AG04450 (cell line): ENCODE results near the gene SINHCAF. TPM values are rescaled to one million over a fixed set of nuclear protein-coding genes. Genes with fewer than 3 reads are reported as not detected.
"Not testable (repeated sequence)": the region's sequence is repeated elsewhere in the genome, so short reads cannot be mapped to it uniquely, and the experiment has no call there.

ENCODE experiments used
- CTCF ChIA-PET: fragments of 300-600, 350-600 bp; formaldehyde crosslinking; extraction: SDS; loops from one replicate; lab custom pipeline; 2022; ENCODE audit warnings: antibody characterized with exemption, inconsistent platforms; lab: Charles Lee
- POLR2A ChIA-PET: fragments of 350-600 bp; formaldehyde crosslinking; extraction: SDS; loops from one replicate; lab custom pipeline; 2021; ENCODE audit warnings: antibody characterized with exemption, inconsistent platforms; lab: Yijun Ruan, JAX
- DNase-seq: peaks from one replicate; pipeline ENCODE4 v3.0.0-alpha.2; 2011; ENCODE audit warnings: low read depth, low spot score
- H3K27ac ChIP-seq: one replicate; pipeline ENCODE4 v1.5.1; 2012; ENCODE audit warnings: low read depth, low read length, control low read depth
- H3K27me3 ChIP-seq: one replicate; pipeline ENCODE4 v1.6.0; 2012; ENCODE audit warnings: low read length; ENCODE audit not compliant: control insufficient read depth, insufficient read depth
- H3K4me3 ChIP-seq: 2 replicates; pipeline ENCODE4 v1.5.1; 2011; ENCODE audit warnings: mild to moderate bottlenecking, low read depth, low read length, control low read depth
- H3K9me3 ChIP-seq: 2 replicates; pipeline ENCODE4 v1.5.1; 2012; ENCODE audit warnings: low read length; ENCODE audit not compliant: control insufficient read depth, insufficient read depth
- polyA plus RNA-seq: library from polyadenylated mRNA; depleted of rRNA; stranded (reverse); fragments of >200 nt; gene quantifications from 2 replicates; pipeline ENCODE4 v1.2.3, GENCODE V29; 2011
- TF ChIP-seq, protein P1 (sequence below): IDR thresholded peaks from 2 replicates; pipeline ENCODE4 v1.5.1; 2011; ENCODE audit warnings: low read depth, low read length, control low read depth, inconsistent platforms

Gene SINHCAF
- polyA plus RNA-seq, 1 experiment, result 31.6 TPM

DNA sequence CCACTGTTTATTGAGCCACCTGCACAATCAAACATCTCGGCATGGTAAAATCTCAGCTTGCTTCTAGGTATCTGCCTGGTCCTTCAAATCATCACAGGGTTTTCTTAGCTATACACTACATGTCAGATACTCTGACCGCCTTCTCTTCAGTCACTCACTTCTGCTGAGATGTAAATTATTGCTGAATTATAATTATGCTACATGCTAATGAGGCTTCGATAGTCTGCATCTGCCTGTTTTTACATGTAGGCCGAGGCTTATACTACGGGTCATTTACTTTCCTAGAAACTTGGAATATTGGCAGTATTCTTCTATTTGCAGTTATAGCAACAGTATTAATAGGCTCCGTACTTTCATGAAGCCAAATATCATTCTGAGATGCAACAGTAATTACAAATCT is 77.6 kb downstream of the SINHCAF start:
- Histone ChIP-seq H3K27me3 (peaks cover 9% of the 10 kb centered on the region), H3K9me3 (no peaks in the 10 kb centered on the region), H3K27ac (no peak overlapping the region), H3K4me3 (no peak overlapping the region)
- ChIA-PET POLR2A (no interaction called here), CTCF (interaction anchor here (1.1 kb wide), 1 partner anchor 24 kb away, joined by 4 read pairs; no protein-coding TSS in a partner anchor)
- DNase-seq, result no peak
- TF ChIP-seq, protein P1, sequence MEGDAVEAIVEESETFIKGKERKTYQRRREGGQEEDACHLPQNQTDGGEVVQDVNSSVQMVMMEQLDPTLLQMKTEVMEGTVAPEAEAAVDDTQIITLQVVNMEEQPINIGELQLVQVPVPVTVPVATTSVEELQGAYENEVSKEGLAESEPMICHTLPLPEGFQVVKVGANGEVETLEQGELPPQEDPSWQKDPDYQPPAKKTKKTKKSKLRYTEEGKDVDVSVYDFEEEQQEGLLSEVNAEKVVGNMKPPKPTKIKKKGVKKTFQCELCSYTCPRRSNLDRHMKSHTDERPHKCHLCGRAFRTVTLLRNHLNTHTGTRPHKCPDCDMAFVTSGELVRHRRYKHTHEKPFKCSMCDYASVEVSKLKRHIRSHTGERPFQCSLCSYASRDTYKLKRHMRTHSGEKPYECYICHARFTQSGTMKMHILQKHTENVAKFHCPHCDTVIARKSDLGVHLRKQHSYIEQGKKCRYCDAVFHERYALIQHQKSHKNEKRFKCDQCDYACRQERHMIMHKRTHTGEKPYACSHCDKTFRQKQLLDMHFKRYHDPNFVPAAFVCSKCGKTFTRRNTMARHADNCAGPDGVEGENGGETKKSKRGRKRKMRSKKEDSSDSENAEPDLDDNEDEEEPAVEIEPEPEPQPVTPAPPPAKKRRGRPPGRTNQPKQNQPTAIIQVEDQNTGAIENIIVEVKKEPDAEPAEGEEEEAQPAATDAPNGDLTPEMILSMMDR, result no peak

DNA sequence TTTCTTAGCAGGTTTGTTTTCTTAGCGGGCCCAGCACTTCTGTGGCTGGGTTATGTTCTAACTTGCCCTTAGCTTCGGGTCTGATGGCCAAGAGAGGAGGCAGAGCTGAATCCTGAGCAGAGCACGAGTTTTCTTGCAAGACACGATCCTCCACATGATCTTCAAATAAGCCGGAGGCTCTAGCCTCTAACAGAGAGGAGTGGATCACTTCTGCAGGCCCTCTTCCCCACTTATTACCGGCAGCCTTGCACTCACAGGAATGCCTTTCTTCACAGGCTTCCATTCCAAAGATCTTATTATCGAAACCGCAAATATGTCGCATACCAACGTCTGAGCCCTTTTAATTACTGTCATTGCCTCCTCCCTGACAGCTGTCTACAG is 79.5 kb downstream of the SINHCAF start:
- no peaks in the 10 kb centered on the region for H3K9me3 ChIP-seq
- CTCF ChIA-PET, result no interaction called here
- TF ChIP-seq, protein P1, result no peak
- H3K27me3 ChIP-seq, result peaks cover 11% of the 10 kb centered on the region
- DNase-seq, result no peak
- no peak overlapping the region for H3K4me3 ChIP-seq
- H3K27ac ChIP-seq, result no peak overlapping the region
- POLR2A ChIA-PET, result no interaction called here

DNA sequence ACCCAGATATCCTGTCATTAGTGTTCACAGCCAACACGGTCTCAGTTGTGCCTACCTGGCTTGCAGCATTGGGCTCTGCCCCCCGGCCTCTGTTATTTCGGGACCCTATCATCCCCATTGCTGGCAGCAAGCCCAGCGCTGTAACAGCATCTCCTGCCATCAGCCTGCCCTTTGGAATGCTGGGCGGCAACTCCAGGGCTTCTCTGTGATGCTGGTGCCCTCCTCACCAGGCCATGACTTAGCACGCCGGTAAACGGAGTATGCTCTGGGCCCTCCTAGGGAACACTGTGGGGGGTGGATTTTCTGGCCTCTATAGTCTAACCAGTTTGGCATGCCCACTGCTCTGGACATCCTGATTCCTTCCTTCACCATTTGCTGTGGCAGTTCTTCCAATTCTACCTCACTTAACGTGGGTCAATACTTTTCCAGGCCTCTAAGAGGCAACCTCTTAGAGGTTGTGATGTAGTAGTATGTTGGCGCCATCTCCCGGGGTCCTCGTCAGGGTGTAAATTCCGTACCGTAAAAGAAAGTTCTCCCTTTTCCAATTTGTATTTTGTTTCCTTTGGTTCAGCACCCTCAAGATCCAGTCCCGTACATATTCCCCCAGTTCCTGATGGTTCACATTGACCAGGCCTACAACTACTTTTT is 80.0 kb downstream of the SINHCAF start:
- TF ChIP-seq, protein P1, result peak; percentile 11; the same call in 1 of the 2 replicates
- H3K27ac ChIP-seq, result no peak overlapping the region
- H3K4me3 ChIP-seq, result no peak overlapping the region
- peaks cover 11% of the 10 kb centered on the region for H3K27me3 ChIP-seq
- no peak for DNase-seq
- POLR2A ChIA-PET, result no interaction called here
- CTCF ChIA-PET, result no interaction called here
- no peaks in the 10 kb centered on the region for H3K9me3 ChIP-seq

DNA sequence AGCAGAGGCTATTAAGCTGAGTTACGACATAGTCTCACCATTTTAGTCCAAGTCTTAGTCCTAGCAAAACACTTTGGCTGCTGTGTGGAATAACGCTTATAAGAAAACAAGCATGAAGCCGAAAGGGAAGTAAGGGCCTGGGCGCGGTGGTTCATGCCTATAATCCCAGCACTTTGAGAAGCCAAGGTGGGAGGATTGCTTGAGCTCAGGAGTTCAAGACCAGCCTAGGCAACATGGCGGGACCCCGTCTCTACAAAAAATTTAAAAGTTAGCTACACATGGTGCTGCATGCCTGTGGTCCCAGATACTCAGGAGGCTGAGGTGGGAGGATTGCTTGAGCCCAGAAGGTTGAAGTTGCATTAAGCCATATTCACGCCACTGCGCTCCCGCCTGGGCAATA is 83.5 kb downstream of the SINHCAF start:
- POLR2A ChIA-PET, result not testable (repeated sequence)
- CTCF ChIA-PET, result interaction anchor here (0.6 to 1.8 kb wide), 4 partner anchors 9 to 391 kb away, joined by 3 to 5 read pairs (median 4); no protein-coding TSS in a partner anchor

DNA sequence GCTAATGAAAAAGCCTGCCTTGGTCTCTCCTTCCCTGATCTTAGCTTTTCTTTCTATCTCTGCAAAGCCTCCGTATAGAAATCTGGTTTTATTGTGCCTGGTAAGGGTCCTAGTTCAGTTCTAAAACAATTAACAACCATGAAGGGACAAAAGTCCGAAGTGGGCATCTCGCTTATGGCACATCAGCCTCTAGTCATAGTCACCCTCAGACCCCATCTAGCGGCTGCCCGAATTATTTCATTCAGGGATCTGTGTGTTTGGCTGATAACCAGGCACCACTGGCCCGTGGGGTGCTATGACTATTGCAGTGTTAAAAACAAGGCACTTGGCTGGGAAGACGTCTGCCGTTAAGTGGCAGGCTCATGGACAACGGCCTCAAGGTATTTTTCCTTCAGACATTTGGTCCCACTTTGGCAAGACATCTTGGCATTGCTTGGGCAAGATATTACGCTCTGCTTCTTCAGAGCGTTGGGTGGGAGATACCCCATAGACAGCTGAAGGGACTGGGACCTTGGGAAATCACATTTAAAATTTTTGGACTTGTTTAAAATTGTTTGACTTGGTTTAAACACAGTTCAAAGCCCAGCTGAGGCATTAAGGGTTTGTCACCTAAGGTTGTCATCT is 87.1 kb downstream of the SINHCAF start:
- DNase-seq, result no peak
- TF ChIP-seq, protein P1, result peak; percentile 80
- Histone ChIP-seq H3K27me3 (peaks cover 33% of the 10 kb centered on the region), H3K4me3 (no peak overlapping the region; the same call in 1 of the 2 replicates), H3K27ac (no peak overlapping the region), H3K9me3 (no peaks in the 10 kb centered on the region)
- CTCF ChIA-PET, result interaction anchor here (0.6 to 6.5 kb wide), 18 partner anchors 11 to 396 kb away, joined by 3 to 80 read pairs (median 4); no protein-coding TSS in a partner anchor
- POLR2A ChIA-PET, result no interaction called here

More for the DNA sequence above, 83.5 kb downstream of the SINHCAF start:
- DNase-seq, H3K4me3 ChIP-seq, H3K9me3 ChIP-seq, H3K27ac ChIP-seq: not testable (repeated sequence)
- H3K27me3 ChIP-seq, result peaks cover 13% of the 10 kb centered on the region

DNA sequence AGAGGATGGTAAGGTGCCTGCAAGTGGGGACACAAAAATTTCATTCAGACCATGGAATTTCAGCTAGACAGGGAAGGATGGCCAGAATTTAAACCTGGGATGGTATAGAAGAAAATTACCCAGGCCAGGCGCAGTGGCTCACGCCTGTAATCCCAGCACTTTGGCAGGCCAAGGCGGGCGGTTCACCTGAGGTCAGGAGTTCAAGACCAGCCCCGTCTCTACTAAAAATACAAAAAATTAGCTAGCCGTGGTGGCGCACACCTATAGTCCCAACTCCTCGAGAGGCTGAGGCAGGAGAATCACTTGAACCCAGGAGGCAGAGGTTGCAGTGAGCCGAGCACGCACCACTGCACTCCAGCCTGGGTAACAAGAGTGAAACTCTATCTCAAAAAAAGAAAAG is 87.6 kb downstream of the SINHCAF start:
- H3K27ac ChIP-seq, H3K4me3 ChIP-seq, H3K9me3 ChIP-seq, DNase-seq, POLR2A ChIA-PET: not testable (repeated sequence)
- peaks cover 39% of the 10 kb centered on the region for H3K27me3 ChIP-seq
- CTCF ChIA-PET, result interaction anchor here (0.6 to 6.5 kb wide), 17 partner anchors 11 to 395 kb away, joined by 3 to 80 read pairs (median 3); no protein-coding TSS in a partner anchor
